UCSD-AML1 (cell line): Measurements from ENCODE around the gene CRACDL.

Source experiments
- DNase-seq: peaks from one replicate; lab custom pipeline; 2025; ENCODE audit not compliant: unreplicated experiment; lab: John Stamatoyannopoulos, UW

CRACDL gene

GRCh38 chr2:98826856-98827255 is 109.2 kb downstream of the CRACDL start:
- DNase-seq: no peak

DNA sequence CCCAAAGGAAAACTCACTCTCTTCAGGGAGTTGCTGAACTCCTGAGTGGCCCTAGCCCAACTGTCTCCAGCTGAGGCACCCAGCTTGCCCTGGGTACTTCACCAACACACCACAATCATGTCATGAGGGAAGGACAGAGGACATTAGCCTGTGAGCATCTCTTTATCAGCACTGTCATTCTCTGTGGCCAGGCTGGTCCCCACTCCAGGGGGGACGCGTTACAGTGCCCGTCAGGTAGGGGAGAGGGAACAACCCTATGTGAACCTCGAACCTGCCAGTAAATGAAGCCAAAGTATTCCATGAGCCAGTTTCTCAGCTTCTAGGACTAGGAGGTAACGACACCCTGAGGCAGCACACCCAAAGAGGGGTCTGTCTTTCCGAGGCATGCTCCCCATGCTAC is 110.2 kb downstream of the CRACDL start:
- DNase-seq: no peak

DNA sequence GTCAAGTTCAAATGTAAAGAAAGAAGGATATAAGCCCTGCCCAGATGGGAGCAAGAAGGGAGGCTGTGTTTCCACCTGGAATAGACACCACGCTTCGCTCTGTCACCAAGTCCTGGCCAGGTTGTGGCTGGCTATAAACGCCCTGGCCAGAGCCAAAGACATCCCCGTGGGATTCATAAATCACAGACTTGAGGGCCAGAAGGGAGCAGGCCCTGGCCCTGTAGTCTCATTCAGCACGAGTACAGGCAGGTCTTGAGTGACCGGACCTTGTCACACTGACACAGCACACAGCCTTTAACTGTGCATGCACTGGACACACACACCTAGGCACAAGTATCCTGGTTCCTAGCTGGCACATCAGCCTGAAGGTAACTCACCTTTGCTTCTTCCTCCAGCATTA is 110.6 kb downstream of the CRACDL start:
- no peak for DNase-seq

GRCh38 chr2:98825020-98825350 is 111.0 kb downstream of the CRACDL start:
- no peak for DNase-seq

GRCh38 chr2:98824256-98825019 is 111.6 kb downstream of the CRACDL start:
- no peak for DNase-seq

- DNase-seq: no peak
Measured at GRCh38 chr2:98823196-98824170, 112.5 kb downstream of the CRACDL start.

DNA sequence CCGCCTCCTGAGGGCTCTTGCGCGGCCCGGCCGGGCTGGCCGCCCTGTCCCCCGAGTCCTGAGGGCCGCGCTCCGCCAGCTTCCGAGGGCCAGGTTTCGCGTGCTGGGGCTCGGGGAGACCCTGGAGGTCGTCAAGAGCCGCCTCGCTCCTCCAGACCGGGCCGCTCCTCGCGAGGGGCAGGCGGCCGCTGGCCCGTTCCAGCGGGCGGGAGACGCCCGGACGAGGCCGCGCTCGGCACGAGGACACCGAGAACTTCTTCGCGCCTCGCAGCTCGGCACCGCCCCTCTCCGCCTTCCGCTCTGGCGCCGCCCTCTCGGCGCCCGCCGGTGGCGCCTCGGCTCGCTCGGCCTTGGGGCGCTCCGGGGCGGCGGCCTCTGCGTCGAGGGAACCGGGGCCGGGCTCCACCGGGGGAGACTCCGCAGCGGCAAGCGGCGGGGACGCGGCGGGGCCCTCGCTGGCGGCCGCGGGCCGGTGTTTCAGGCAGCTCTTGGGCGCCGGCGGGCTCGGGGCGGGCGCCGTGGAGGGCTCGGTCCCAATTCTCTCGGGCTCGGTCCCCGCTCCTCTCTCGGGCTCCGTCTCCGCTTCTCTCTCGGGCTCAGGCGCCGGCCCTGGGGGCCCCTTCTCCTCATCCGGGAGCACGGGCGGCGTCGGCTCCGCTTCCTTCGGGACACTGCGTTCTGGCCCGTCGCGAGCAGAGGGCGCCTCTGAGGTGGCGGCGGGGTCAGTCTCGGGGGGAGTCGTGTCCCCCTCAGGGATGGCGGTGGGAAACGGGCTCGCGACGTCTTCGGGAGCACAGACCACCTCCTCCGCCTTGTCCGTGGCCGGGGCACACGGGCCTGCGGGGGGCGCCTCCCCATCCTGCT is 113.5 kb downstream of the CRACDL start:
- DNase-seq: no peak

GRCh38 chr2:98821629-98822135 is 114.3 kb downstream of the CRACDL start:
- DNase-seq: no peak

GRCh38 chr2:98819231-98819766 is 116.7 kb downstream of the CRACDL start:
- no peak for DNase-seq

- DNase-seq: no peak
Measured at GRCh38 chr2:98818164-98818563, 117.9 kb downstream of the CRACDL start.

GRCh38 chr2:98816281-98816680 is 119.7 kb downstream of the CRACDL start:
- no peak for DNase-seq

GRCh38 chr2:98815795-98816194 is 120.2 kb downstream of the CRACDL start:
- DNase-seq: no peak

DNA sequence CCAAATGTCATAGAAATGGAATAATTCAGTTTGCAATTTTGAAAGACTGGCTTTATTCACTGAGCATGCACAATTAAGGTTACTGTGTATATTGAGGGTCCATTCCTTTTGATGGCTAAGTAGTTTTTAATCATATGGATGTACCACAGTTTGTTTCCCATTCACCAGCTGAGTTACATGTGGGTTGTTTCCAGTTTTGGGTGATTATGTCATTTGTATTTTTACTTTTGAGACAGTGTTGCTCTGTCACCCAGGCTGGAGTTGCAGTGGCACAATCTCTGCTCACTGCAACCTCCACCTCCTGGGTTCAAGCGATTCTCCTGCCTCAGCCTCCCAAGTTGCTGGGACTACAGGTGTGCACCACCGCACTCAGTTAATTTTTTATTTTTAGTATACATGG is 124.3 kb downstream of the CRACDL start:
- no peak for DNase-seq

DNA sequence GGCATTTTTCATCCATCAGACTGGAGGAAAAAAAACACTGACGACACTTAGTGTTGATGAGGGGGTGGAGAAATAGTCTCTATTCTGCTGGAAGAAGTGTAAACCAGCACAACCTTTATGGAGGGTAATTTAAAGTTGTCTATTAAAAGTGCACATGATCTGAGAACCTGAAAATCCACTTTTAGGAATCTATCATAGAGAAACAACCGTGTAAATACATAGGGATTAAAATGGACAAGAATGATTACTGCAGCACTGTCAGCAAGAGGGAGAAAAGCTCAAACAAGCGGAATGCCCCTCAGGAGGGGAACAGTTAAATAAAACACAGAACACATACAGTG is 125.5 kb downstream of the CRACDL start:
- DNase-seq: no peak

GRCh38 chr2:98809878-98810587 is 126.0 kb downstream of the CRACDL start:
- no peak for DNase-seq

DNA sequence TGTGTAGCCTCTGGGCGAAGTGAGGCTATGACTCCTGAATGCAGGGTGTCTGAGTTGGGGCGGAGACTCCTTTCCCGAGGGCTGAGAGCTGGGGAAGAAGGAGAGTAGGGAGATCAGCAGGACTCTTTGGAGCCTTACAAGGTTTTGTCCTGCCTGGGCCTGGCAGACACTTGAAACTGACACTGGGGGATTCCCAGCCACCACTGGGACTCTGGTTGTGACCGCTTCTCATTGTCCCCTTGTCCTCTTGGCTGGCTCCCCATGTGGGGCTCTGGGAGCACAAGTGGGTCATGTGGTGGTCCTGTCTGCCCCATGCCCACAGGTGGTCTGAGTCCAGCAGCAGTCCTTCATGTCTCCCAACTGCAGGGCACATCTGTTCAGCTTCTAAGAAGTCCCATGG is 126.9 kb downstream of the CRACDL start:
- DNase-seq: no peak

GRCh38 chr2:98808546-98808945 is 127.5 kb downstream of the CRACDL start:
- no peak for DNase-seq

- no peak for DNase-seq
Measured at GRCh38 chr2:98807929-98808328, 128.1 kb downstream of the CRACDL start.

DNA sequence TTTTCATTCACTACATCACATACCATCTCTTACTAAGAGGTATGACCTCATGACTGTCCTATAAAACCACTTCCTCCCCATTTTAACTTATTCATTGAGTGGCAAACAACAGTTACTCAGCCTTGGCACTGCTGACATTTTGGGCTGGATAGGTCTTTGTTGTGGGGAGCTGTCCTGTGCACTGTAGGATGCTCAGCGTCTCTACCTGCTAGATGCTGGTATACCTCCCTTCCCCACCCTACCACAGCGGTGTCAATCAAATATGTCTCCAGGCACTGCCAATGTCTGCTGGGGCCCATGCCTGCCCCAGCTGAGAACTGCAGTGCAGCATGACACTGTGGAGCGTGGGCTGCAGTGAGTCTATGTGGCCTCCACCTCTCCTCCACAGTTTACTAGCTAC is 128.8 kb downstream of the CRACDL start:
- no peak for DNase-seq

DNA sequence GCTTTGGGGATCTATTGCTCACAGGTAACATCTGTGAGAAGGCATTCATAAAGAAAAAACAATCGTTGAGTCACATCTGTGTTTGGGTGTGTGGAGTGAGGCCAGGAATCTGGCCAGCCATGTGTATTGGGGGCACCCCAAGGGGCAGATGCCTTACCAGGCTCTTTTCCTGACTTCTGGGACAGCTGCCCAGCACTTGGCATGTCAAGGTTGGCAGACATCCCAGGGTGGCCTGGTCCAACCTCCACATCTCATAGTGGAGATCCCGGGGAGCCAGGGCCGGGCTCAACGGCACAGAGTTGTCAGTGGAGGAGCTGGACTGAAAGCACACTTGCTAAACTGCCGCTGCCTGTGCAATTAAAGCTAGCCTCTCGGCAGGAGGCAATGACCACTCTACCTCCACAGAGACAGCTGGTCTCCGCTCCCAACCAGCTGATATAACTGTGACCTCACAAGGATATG is 129.8 kb downstream of the CRACDL start:
- DNase-seq: no peak
